Ovary (tissue), 3 donors: Measurements from ENCODE around the gene ATP6V1G3.

Experiments
- CTCF ChIP-seq, 3 donors: fragments of 450-650 bp in 2 of 3; fragments of 200-600 bp in 1 of 3; IDR thresholded peaks; one replicate each; pipeline versions ENCODE4 v1.5.1 to v1.8.0; 2016 to 2022; ENCODE audit warnings: antibody characterized with exemption in 3 of 3, mild to moderate bottlenecking in 1 of 3
- EP300 ChIP-seq: sonication (generic); formaldehyde crosslinking; IDR thresholded peaks from one replicate; pipeline ENCODE4 v1.6.1; 2017; ENCODE audit warnings: antibody characterized with exemption
- POLR2A ChIP-seq: fragments of 450-650 bp; IDR thresholded peaks from one replicate; pipeline ENCODE4 v1.6.1; 2017; ENCODE audit warnings: antibody characterized with exemption, mild to moderate bottlenecking, moderate library complexity
- donor health status: DM: no; HTN: no; CAD: no.

GRCh38 chr1:198480876-198481275 lies 59.6 kb downstream of the ATP6V1G3 start:
- TF ChIP-seq CTCF (IDR thresholded peaks at IDR 0.05) (no peak), EP300 (no peak), POLR2A (no peak)
